Measurements from ENCODE around the gene MYO18A.

The MYO18A gene

DNA sequence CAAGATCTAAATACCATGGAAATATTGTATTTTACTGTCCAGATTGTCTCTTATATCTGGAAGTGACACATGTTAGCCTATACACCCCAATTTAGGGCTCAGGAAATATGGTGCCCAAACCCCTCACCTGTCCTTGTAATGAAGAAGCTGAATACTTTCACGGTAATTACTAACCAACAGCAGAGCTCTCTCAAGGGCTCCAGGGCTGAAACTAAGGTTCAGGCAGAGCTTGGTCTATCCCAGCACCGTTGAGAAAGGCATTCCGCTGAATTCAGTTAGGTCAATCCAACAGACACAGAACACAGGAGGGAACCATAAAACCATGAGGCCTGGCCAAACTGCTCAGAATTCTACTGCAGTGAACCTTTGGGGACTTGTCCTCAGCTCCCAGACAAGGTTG lies 14.9 kb downstream of the MYO18A start:
- no peaks in the 10 kb centered on the region for H3K27me3 Mint-ChIP-seq
- no peaks in the 10 kb centered on the region for H3K4me1 Mint-ChIP-seq (ENCODE audit: low read depth)
- no peak overlapping the region for H3K27ac Mint-ChIP-seq
- H3K9me3 Mint-ChIP-seq (ENCODE audit: low read depth): no peaks in the 10 kb centered on the region
- no peak overlapping the region for H3K4me3 Mint-ChIP-seq
- H3K36me3 Mint-ChIP-seq: peaks cover 11% of the 10 kb centered on the region

DNA sequence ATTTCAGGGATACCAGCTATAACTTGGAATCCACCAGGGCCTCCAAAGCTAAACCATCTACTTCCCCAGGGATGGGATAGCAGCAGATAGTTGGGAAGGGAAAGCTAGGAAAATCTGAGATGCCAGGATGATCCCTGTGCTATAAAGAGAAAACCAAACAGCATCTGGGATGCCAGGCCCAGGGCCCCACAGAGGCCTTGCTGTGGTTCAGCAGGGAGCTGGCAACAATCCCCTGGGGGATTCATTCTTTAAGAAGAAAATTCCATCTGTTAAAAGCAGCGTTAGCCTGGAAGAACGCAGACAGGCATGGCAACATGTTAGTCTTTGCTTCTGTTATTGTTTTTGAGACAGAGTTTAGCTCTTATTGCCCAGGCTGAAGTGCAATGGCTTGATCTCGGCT lies 16.6 kb downstream of the MYO18A start:
- Mint-ChIP-seq H3K4me3 (no peak overlapping the region), H3K36me3 (peaks cover 11% of the 10 kb centered on the region), H3K4me1 (ENCODE audit: low read depth) (no peaks in the 10 kb centered on the region), H3K27me3 (no peaks in the 10 kb centered on the region), H3K9me3 (ENCODE audit: low read depth) (no peaks in the 10 kb centered on the region), H3K27ac (no peak overlapping the region)

DNA sequence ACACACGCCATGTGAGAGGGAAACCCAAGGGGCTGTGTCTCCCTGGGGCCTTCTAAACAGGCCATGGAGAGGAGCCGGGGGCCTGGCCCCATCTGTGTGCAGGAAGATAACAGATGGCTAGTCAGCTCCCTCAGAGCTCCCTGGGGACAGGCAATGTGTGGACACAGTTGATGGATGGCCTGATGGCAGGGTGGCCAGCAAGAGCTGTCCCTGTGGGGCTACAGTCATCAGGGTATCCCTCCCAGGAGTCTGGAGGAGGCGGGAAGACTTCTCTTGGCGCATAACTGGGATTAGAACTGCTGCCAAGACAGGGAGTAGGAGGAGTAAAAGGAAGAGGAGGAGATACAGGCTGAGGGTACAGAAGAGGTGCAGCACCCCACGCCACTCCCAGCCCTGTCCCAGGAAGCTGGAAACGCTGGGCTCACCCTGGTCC lies 17.3 kb downstream of the MYO18A start:
- H3K27me3 Mint-ChIP-seq: no peaks in the 10 kb centered on the region
- no peak overlapping the region for H3K4me3 Mint-ChIP-seq
- no peaks in the 10 kb centered on the region for H3K9me3 Mint-ChIP-seq (ENCODE audit: low read depth)
- H3K36me3 Mint-ChIP-seq: peaks cover 11% of the 10 kb centered on the region
- H3K27ac Mint-ChIP-seq: no peak overlapping the region
- no peaks in the 10 kb centered on the region for H3K4me1 Mint-ChIP-seq (ENCODE audit: low read depth)

DNA sequence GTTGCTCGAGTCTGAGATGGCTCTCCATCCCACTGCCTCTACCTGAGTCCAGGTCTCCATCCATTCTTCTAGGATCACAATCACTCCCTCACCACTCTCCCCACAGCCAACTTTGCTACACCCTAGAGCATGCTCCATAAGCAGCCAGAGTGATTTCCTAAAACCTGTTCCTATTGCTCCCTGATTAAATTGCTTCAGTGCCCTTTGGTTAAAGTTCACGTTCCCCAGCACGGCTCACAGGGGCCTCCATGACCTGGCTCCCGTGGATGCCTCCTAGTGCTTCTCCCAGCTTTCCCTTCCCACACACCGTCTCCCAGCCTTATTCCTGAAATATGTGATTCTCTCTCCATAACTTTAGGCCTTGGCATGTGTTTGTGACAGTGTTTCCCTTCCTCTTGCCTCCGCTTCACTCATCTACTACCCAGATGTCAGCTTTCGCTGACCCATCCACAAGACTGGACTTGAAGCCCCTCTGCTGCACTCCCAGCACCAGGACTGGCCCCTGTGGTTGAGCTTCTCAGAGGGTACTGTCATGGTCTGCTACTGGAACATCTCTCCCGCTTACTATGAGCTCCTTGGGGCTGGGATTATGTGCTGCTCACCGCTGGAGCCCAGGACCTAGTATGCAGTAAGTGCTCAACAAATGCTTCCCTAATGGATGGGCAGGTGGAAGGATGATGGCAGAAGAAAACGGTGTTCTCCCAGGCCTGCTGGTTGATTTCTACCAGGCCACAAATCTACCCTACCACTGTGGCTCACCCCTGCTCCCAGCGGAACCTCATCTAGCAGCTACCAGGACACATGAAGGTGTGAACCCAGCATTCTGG lies 17.9 kb downstream of the MYO18A start:
- Mint-ChIP-seq H3K27me3 (no peaks in the 10 kb centered on the region), H3K9me3 (ENCODE audit: low read depth) (no peaks in the 10 kb centered on the region), H3K27ac (no peak overlapping the region), H3K4me1 (ENCODE audit: low read depth) (peaks cover 2% of the 10 kb centered on the region), H3K36me3 (peaks cover 11% of the 10 kb centered on the region), H3K4me3 (no peak overlapping the region)

DNA sequence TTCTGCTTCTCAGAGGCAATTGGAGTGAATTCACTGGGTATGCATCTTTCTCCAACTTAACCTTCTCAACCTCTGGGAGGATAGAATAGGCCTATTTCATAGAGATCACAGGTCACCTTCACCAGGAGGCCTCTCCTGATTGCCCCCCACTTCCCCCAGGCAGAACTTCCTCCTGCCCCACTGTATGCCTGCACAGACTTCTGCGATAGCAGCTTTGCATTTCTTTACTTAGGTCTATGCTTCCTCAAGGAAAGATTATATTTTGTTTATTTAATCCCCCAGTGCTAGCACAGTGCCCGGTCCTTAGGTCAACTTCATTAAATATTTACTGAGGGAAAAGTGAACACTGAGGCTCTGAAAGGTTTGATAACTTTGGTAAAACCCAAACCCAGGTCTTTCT lies 19.9 kb downstream of the MYO18A start:
- H3K9me3 Mint-ChIP-seq (ENCODE audit: low read depth): no peaks in the 10 kb centered on the region
- H3K27ac Mint-ChIP-seq: no peak overlapping the region
- peaks cover 8% of the 10 kb centered on the region for H3K36me3 Mint-ChIP-seq

DNA sequence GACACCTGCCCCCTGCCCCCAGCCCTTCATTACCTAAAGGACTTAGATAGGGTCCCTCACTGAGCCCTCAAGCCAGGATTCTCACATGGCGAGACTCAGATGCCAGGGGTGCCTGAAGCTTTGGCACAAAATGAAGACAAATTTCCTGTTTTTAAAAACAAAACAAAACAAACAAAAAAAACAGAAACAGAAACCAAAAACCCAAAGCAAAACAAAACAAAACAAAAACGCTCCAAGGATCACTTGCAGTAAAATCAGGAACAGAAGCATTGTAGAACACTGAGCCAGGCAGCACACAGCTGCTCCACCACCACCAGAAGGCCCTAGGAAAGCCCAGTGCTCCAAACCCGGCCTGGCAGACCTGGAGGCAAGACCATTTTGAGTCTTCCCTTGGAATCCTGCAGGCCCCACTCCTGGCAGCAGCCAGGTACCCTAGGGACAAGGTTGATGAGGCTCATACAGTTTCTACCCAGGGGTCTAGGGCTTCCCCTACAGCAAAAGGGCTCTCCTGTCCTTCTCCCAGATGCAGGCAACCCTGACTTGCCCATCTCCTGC lies 20.8 kb downstream of the MYO18A start:
- Mint-ChIP-seq H3K9me3 (ENCODE audit: low read depth) (no peaks in the 10 kb centered on the region), H3K36me3 (peaks cover 2% of the 10 kb centered on the region), H3K27me3 (no peaks in the 10 kb centered on the region), H3K4me3 (no peak overlapping the region), H3K4me1 (ENCODE audit: low read depth) (peaks cover 23% of the 10 kb centered on the region), H3K27ac (no peak overlapping the region)

More for the DNA sequence above, 19.9 kb downstream of the MYO18A start:
- Mint-ChIP-seq H3K27me3 (no peaks in the 10 kb centered on the region), H3K4me1 (ENCODE audit: low read depth) (peaks cover 15% of the 10 kb centered on the region), H3K4me3 (no peak overlapping the region)

DNA sequence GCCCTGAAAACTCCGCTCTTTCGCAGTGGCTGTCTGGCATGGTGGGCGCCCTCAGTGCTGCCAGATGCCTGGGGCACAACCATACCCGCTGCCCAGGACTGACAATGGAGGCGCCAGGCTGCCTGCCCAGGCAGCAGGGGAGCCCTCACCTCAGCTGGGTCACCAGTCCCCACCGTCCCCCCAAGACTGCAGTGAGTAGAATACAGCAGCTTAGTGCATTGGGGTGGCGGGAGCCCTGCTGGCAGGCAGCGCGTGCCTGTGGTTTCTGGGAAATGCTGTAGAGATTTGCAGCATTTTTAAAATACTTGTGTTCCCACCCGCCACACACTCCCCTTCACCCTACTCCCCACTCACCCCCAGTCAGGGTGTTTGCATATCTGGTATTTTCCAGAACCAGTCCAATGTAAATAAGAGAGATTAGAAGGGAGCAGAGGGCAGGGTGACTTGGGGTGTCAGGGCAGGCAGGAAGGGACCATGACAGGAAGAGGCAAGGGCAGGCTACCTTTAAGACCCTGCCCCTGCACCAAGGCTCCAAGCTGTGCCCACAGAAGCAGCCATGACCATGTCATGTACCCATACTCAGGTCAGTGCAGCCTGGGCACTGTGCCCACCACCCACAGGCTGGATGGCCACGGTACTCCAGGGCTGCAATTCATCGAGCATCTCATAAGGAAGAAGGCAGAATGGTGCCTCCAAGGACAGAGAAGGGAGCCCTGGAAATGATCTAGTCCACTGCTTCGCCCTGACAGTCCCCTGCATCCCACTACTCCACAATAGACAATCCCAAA lies 21.5 kb downstream of the MYO18A start:
- peaks cover 27% of the 10 kb centered on the region for H3K4me1 Mint-ChIP-seq (ENCODE audit: low read depth)
- no peak overlapping the region for H3K27ac Mint-ChIP-seq
- no peak overlapping the region for H3K4me3 Mint-ChIP-seq

DNA sequence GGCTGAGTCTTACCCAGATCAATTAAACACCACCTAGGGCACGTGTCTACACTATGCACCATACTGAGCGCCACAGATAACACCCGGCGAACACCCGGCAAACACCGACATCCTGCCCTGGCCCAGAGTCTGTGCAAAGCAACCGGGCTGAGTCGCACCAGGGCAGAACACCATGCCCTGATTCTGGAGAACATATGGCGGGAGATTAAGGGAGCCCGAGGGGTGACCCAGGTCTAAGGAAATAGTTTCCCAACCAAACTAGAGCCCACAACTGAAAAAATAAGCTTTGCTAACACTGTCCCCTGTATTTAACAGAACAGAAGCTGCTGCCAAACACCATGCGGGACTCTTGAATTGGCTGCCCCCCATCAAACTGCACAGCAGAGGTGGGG lies 22.1 kb downstream of the MYO18A start:
- Mint-ChIP-seq H3K4me1 (ENCODE audit: low read depth) (peaks cover 27% of the 10 kb centered on the region), H3K36me3 (peaks cover 2% of the 10 kb centered on the region), H3K4me3 (no peak overlapping the region), H3K27me3 (no peaks in the 10 kb centered on the region), H3K27ac (no peak overlapping the region), H3K9me3 (ENCODE audit: low read depth) (no peaks in the 10 kb centered on the region)

More for the DNA sequence above, 21.5 kb downstream of the MYO18A start:
- H3K9me3 Mint-ChIP-seq (ENCODE audit: low read depth): no peaks in the 10 kb centered on the region
- H3K36me3 Mint-ChIP-seq: peaks cover 2% of the 10 kb centered on the region
- H3K27me3 Mint-ChIP-seq: no peaks in the 10 kb centered on the region

DNA sequence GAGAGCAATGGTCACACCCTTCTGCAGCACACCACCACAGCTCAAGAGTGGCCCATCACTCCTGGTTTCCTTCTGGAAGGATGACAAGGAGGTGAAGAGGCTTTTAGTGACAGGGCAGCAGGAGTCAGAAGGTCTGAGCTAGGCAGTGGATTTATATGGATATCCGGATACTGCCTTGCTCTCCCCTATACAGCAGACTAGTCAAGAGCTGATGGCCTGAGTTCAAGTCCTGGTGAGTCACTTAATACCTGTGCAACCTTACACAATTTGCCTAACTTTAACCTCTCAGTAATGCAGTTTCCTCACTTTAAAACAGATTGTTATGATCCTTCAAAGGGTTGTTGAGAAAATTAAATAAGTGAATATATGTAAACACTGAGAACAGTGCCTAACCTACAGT lies 22.9 kb downstream of the MYO18A start:
- peaks cover 2% of the 10 kb centered on the region for H3K36me3 Mint-ChIP-seq
- peaks cover 27% of the 10 kb centered on the region for H3K4me1 Mint-ChIP-seq (ENCODE audit: low read depth)
- no peak overlapping the region for H3K27ac Mint-ChIP-seq
- no peaks in the 10 kb centered on the region for H3K9me3 Mint-ChIP-seq (ENCODE audit: low read depth)
- H3K4me3 Mint-ChIP-seq: no peak overlapping the region
- H3K27me3 Mint-ChIP-seq: no peaks in the 10 kb centered on the region

DNA sequence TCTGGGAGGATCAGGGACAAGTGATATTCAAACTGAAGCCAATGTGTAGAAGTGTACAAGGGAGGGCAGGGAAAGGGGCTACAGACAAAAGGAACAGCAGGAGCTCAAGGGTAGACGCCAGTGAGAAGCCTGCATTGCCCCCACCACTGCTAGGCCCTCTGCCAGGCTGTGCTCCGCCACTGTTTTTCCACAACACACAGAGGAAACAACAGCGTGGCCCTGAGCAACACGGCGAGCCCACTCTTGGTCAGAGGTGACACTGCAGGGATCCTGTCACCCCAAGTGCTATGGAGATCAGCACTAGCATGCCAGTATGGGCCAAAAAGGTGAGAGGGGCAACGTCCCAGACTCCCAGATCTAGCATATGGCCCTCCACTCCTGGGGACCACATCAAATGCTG lies 23.4 kb downstream of the MYO18A start:
- H3K36me3 Mint-ChIP-seq: no peaks in the 10 kb centered on the region
- no peak overlapping the region for H3K4me3 Mint-ChIP-seq
- H3K4me1 Mint-ChIP-seq (ENCODE audit: low read depth): peaks cover 27% of the 10 kb centered on the region
- H3K27ac Mint-ChIP-seq: no peak overlapping the region
- H3K9me3 Mint-ChIP-seq (ENCODE audit: low read depth): no peaks in the 10 kb centered on the region
- no peaks in the 10 kb centered on the region for H3K27me3 Mint-ChIP-seq

DNA sequence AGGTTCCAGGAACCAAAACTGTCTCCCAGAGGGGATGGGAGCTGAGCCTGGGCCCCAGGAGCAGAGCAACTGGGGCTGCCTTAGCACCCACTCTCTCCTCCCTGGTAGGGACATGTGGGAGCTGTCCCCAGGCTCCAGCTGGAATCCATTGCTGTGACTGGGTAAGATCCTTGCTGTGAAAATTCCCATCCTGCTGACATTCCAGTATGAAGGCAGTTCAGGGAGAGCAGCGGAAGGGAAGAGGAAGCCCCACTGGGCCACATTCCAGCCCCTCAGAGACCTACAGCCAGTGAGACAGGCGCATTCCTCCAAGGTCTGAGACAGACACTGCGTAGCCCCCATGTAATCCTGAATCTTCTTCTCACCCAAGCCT lies 24.2 kb downstream of the MYO18A start:
- Mint-ChIP-seq H3K9me3 (ENCODE audit: low read depth) (no peaks in the 10 kb centered on the region), H3K27ac (peak overlapping the region; percentile 80), H3K27me3 (no peaks in the 10 kb centered on the region), H3K4me1 (ENCODE audit: low read depth) (peaks cover 27% of the 10 kb centered on the region), H3K4me3 (no peak overlapping the region), H3K36me3 (no peaks in the 10 kb centered on the region)

DNA sequence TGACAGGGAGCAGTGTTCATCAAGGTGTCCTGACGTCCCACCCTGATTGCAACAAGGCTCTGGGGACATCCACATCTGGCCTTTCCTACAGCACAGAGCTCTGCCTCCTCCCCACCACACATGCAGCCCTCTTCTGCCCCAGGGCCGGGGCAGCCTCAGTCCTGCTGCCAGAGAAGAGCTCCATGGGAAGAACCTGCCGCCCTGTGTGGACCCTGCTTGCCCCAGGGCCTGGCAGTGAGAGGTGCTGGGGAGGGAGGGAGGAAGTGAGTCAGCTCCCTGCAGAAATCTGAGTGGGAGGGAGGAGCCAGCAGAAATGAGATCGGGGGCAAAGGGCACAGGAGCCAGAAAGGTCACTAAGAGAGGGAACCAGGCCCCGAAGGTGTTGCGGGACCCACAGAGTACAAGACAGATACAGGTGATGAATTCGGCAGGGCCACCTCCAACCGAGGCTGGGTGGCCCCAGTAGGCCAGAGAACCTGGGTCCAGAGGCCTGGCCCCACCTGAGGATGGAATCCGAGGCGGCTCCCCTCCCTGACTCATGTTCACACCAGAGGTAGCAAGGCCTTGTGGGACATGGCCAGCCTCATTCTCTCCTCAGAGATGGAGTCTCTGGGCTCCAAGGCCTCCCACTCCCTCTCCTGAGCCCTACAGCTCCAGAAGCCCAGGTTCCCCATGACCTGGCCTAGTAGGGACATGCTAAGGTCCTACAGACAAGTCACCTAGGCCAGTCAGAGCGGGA lies 24.8 kb downstream of the MYO18A start:
- Mint-ChIP-seq H3K36me3 (no peaks in the 10 kb centered on the region), H3K27ac (peak overlapping the region; percentile 80), H3K9me3 (ENCODE audit: low read depth) (no peaks in the 10 kb centered on the region), H3K4me1 (ENCODE audit: low read depth) (peaks cover 27% of the 10 kb centered on the region), H3K27me3 (no peaks in the 10 kb centered on the region), H3K4me3 (peak overlapping the region; percentile 43)

DNA sequence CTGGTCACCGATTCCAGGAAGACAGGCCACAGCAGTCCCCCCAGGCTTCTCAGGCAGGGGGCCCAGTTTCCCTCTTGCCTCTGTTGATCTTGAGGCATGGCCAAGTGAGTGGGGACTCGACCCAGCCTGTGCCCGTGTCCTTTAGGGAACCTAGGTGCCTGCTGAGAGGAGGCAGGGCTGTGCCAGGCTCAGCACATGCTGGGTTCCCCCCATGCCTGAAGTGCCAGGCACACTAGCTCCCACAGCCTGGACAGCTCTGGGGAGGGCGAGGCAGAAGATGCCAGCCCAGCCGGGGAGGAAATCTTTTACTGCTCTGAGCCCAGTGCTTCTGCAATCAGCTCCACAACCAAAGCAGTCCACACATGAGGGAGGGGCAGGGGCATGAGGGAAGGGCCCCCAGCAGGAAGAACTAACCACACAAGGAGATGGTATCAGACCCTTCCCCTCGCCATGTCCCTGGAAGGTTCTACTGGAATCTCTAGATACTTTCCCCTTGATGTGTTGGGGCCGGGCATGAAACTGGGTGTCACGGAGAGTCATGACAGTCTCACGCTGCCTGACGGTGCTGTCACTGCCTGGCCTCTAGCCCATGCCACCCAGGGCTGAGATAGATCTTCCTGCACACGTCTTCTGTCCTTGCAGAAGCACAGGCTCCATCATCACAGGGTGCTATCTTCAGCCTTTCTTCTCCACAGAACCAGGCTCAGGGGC lies 25.5 kb downstream of the MYO18A start:
- H3K4me1 Mint-ChIP-seq (ENCODE audit: low read depth): peaks cover 31% of the 10 kb centered on the region
- no peaks in the 10 kb centered on the region for H3K36me3 Mint-ChIP-seq
- H3K27me3 Mint-ChIP-seq: no peaks in the 10 kb centered on the region
- no peaks in the 10 kb centered on the region for H3K9me3 Mint-ChIP-seq (ENCODE audit: low read depth)
- H3K4me3 Mint-ChIP-seq: peak overlapping the region; percentile 43
- peak overlapping the region; percentile 80 for H3K27ac Mint-ChIP-seq

DNA sequence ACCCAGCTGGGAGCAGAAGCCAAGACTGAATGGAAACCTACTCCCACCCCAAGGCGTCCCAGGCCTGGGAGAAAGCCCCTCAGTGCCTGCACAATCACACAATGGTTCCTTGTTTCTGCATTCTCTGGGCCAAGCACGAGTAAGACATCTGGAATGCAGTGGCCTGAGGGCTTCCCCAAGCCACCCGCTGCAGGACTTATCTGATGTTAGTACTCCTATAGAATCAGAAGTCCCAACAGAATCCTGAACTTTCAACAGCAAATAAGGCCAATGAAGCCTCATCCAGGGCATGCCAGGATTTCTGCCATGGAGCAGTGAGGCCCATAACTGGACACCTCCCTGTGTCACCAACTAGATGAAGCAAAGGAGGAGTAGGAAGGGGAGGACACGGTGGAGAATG lies 28.6 kb downstream of the MYO18A start:
- no peaks in the 10 kb centered on the region for H3K27me3 Mint-ChIP-seq
- H3K4me3 Mint-ChIP-seq: no peak overlapping the region
- H3K27ac Mint-ChIP-seq: no peak overlapping the region
- no peaks in the 10 kb centered on the region for H3K9me3 Mint-ChIP-seq (ENCODE audit: low read depth)
- no peaks in the 10 kb centered on the region for H3K36me3 Mint-ChIP-seq
- peaks cover 45% of the 10 kb centered on the region for H3K4me1 Mint-ChIP-seq (ENCODE audit: low read depth)
